Neuronal stem cell (in vitro differentiated cells): ENCODE data around the gene MSANTD2.

Experiments
- DNase-seq: peaks from one replicate; pipeline ENCODE4 v3.0.0-alpha.2; 2013; ENCODE audit warnings: low spot score
- H2AFZ ChIP-seq: one replicate; pipeline ENCODE4 v1.6.1; 2013; ENCODE audit warnings: mild to moderate bottlenecking, low read length, inconsistent platforms
- H2AK5ac ChIP-seq: 2 replicates; pipeline ENCODE4 v1.6.1; 2013; ENCODE audit warnings: low read depth, mild to moderate bottlenecking, inconsistent platforms, low read length, moderate library complexity, mixed read lengths
- H2BK120ac ChIP-seq: 2 replicates; pipeline ENCODE4 v1.6.1; 2013; ENCODE audit warnings: low read depth, mild to moderate bottlenecking, inconsistent platforms, low read length, moderate library complexity, mixed read lengths
- H2BK12ac ChIP-seq: one replicate; pipeline ENCODE4 v1.6.1; 2013; ENCODE audit warnings: low read length, inconsistent platforms
- H2BK15ac ChIP-seq: 2 replicates; pipeline ENCODE4 v1.6.1; 2013; ENCODE audit warnings: mild to moderate bottlenecking, low read length, inconsistent platforms, mixed read lengths
- H2BK5ac ChIP-seq: one replicate; pipeline ENCODE4 v1.6.1; 2013; ENCODE audit warnings: inconsistent platforms, mild to moderate bottlenecking, low read length, moderate library complexity
- H3K14ac ChIP-seq: one replicate; pipeline ENCODE4 v1.6.1; 2013; ENCODE audit warnings: low read length, inconsistent platforms
- H3K18ac ChIP-seq: 2 replicates; pipeline ENCODE4 v1.6.1; 2013; ENCODE audit warnings: low read length, inconsistent platforms
- H3K23ac ChIP-seq: 2 replicates; pipeline ENCODE4 v1.6.1; 2013; ENCODE audit warnings: low read depth, mild to moderate bottlenecking, mixed read lengths, low read length, inconsistent platforms; ENCODE audit not compliant: poor library complexity
- H3K27ac ChIP-seq: replicated peaks from 3 replicates; pipeline ENCODE4 v1.5.1; 2013; ENCODE audit warnings: low read length, inconsistent platforms
- H3K27me3 ChIP-seq, 3 experiments: 2 replicates each; pipeline ENCODE4 v1.6.1; 2013; ENCODE audit warnings: low read length in 3 of 3, mild to moderate bottlenecking in 2 of 3, inconsistent platforms in 1 of 3, low read depth in 1 of 3, mixed read lengths in 1 of 3, moderate library complexity in 1 of 3; ENCODE audit not compliant: control insufficient read depth in 3 of 3, insufficient read depth in 3 of 3
- H3K36me3 ChIP-seq, 2 donors: replicated peaks in 1 of 2; 2 replicates each; pipeline ENCODE4 v1.6.1; 2013; ENCODE audit warnings: low read length in 2 of 2; ENCODE audit not compliant: control insufficient read depth in 2 of 2, insufficient read depth in 2 of 2
- H3K4ac ChIP-seq: 2 replicates; pipeline ENCODE4 v1.6.1; 2013; ENCODE audit warnings: inconsistent platforms, mild to moderate bottlenecking, low read length, moderate library complexity
- H3K4me1 ChIP-seq, 2 donors: 1 replicate in 1 of 2; 2 replicates in 1 of 2; pipeline ENCODE4 v1.6.1; 2013; ENCODE audit warnings: low read length in 2 of 2, low read depth in 1 of 2; ENCODE audit not compliant: control insufficient read depth in 2 of 2, insufficient read depth in 1 of 2
- H3K4me2 ChIP-seq: one replicate; pipeline ENCODE4 v1.6.1; 2013; ENCODE audit warnings: mild to moderate bottlenecking, low read length, inconsistent platforms; ENCODE audit not compliant: insufficient read depth, poor library complexity, severe bottlenecking
- H3K4me3 ChIP-seq, 2 donors: 2 replicates each; pipeline ENCODE4 v1.5.1; 2013; ENCODE audit warnings: low read length in 2 of 2, mild to moderate bottlenecking in 2 of 2, inconsistent platforms in 1 of 2, moderate library complexity in 1 of 2
- H3K79me1 ChIP-seq: one replicate; pipeline ENCODE4 v1.6.1; 2013; ENCODE audit warnings: low read depth, mild to moderate bottlenecking, inconsistent platforms, low read length, moderate library complexity
- H3K9ac ChIP-seq: one replicate; pipeline ENCODE4 v1.6.1; 2013; ENCODE audit warnings: mild to moderate bottlenecking, low read depth, low read length, inconsistent platforms; ENCODE audit not compliant: poor library complexity
- H3K9me3 ChIP-seq, 2 donors: replicated peaks in 1 of 2; 2 replicates each; pipeline versions ENCODE3 to v1.6.1; 2013; ENCODE audit warnings: low read length in 2 of 2, mild to moderate bottlenecking in 2 of 2, inconsistent platforms in 1 of 2, low read depth in 1 of 2, mixed read lengths in 1 of 2, moderate library complexity in 1 of 2; ENCODE audit not compliant: control insufficient read depth in 2 of 2, insufficient read depth in 1 of 2
- H4K8ac ChIP-seq: one replicate; pipeline ENCODE4 v1.6.1; 2013; ENCODE audit warnings: low read depth, mild to moderate bottlenecking, inconsistent platforms, low read length, moderate library complexity
- H4K91ac ChIP-seq: one replicate; pipeline ENCODE4 v1.6.1; 2013; ENCODE audit warnings: low read length, low read depth, mild to moderate bottlenecking, inconsistent platforms; ENCODE audit not compliant: poor library complexity
- WGBS, 2 donors: extraction: QIAGEN DNeasy Blood & Tissue Kit; methylation state at CpG; one replicate each; pipeline ENCODE4 v1.1.7; 2013; ENCODE audit warnings: missing lambda C conversion rate in 2 of 2, mixed read lengths in 1 of 2; ENCODE audit not compliant: insufficient read length in 2 of 2, insufficient replicate concordance in 1 of 2; ENCODE audit errors: extremely low coverage in 2 of 2; 5-methylcytosine and 5-hydroxymethylcytosine counted together

The MSANTD2 gene

GRCh38 chr11:124784051-124784450, 16.2 kb downstream of the MSANTD2 start:
- H3K18ac ChIP-seq: no peak overlapping the region
- WGBS, 2 donors: no CpG with 5 or more reads among the region's 2 CpGs
- H3K27me3 ChIP-seq: no peaks in the 10 kb centered on the region
- H2BK12ac ChIP-seq: no peak overlapping the region
- no peak for DNase-seq
- no peak overlapping the region for H3K9ac ChIP-seq
- H2AFZ ChIP-seq: no peak overlapping the region
- no peak overlapping the region for H3K4me3 ChIP-seq
- H3K27ac ChIP-seq: no peak overlapping the region
- H4K8ac ChIP-seq: no peak overlapping the region
- H2BK5ac ChIP-seq: no peak overlapping the region
- no peak overlapping the region for H2AK5ac ChIP-seq
- H3K9me3 ChIP-seq: no peaks in the 10 kb centered on the region
- H3K4ac ChIP-seq: no peak overlapping the region
- H3K4me1 ChIP-seq: no peaks in the 10 kb centered on the region
- H4K91ac ChIP-seq: no peak overlapping the region
- H3K36me3 ChIP-seq: peaks cover 0 to 45% of the 10 kb centered on the region in 2 donors
- H2BK120ac ChIP-seq: no peak overlapping the region
- no peak overlapping the region for H3K14ac ChIP-seq
- peaks cover 2% of the 10 kb centered on the region for H3K79me1 ChIP-seq
- H3K4me2 ChIP-seq: no peak overlapping the region
- H3K23ac ChIP-seq: no peak overlapping the region
- no peak overlapping the region for H2BK15ac ChIP-seq

- Histone ChIP-seq H3K4me1 (no peaks in the 10 kb centered on the region), H3K9ac (no peak overlapping the region), H3K9me3 (no peaks in the 10 kb centered on the region), H2AFZ (no peak overlapping the region), H4K8ac (no peak overlapping the region), H3K4me3 (no peak overlapping the region), H4K91ac (no peak overlapping the region), H2BK12ac (no peak overlapping the region), H3K18ac (no peak overlapping the region), H3K23ac (no peak overlapping the region), H3K27ac (no peak overlapping the region), H2BK5ac (no peak overlapping the region), H3K14ac (no peak overlapping the region), H2BK15ac (no peak overlapping the region), H3K27me3 (no peaks in the 10 kb centered on the region), H2AK5ac (no peak overlapping the region), H3K4ac (no peak overlapping the region), H2BK120ac (no peak overlapping the region), H3K79me1 (peaks cover 2% of the 10 kb centered on the region), H3K36me3 (peaks cover 0 to 50% of the 10 kb centered on the region in 2 donors), H3K4me2 (no peak overlapping the region)
- DNase-seq: no peak
- WGBS, 2 donors: no CpG with 5 or more reads among the region's 4 CpGs
These were observed 17.2 kb downstream of the MSANTD2 start for GRCh38 chr11:124783002-124783401.

- Histone ChIP-seq H3K4me1 (no peaks in the 10 kb centered on the region), H4K91ac (no peak overlapping the region), H3K9ac (no peak overlapping the region), H3K4me3 (no peak overlapping the region), H3K27ac (no peak overlapping the region), H2BK15ac (no peak overlapping the region), H3K4ac (no peak overlapping the region), H3K18ac (no peak overlapping the region), H2BK5ac (no peak overlapping the region), H2AK5ac (no peak overlapping the region), H2AFZ (no peak overlapping the region), H3K9me3 (no peaks in the 10 kb centered on the region), H3K14ac (no peak overlapping the region), H3K36me3 (peaks cover 3 to 69% of the 10 kb centered on the region in 2 donors), H2BK120ac (no peak overlapping the region), H3K4me2 (no peak overlapping the region), H2BK12ac (no peak overlapping the region), H4K8ac (no peak overlapping the region), H3K79me1 (no peaks in the 10 kb centered on the region), H3K27me3 (no peaks in the 10 kb centered on the region), H3K23ac (no peak overlapping the region)
- DNase-seq: no peak
- WGBS, 2 donors: no CpG with 5 or more reads among the region's 1 CpG
These were observed 20.6 kb downstream of the MSANTD2 start for GRCh38 chr11:124779568-124779967.

GRCh38 chr11:124778281-124778680, 21.9 kb downstream of the MSANTD2 start:
- H3K14ac ChIP-seq: no peak overlapping the region
- no peak overlapping the region for H3K4me3 ChIP-seq
- H3K27ac ChIP-seq: no peak overlapping the region
- H2BK120ac ChIP-seq: no peak overlapping the region
- no peak overlapping the region for H4K91ac ChIP-seq
- H3K9me3 ChIP-seq: no peaks in the 10 kb centered on the region
- no peak overlapping the region for H2AFZ ChIP-seq
- no peak overlapping the region for H3K4me2 ChIP-seq
- no peak overlapping the region for H2BK15ac ChIP-seq
- H3K79me1 ChIP-seq: no peaks in the 10 kb centered on the region
- no CpG with 5 or more reads among the region's 2 CpGs for WGBS, 2 donors
- H3K4ac ChIP-seq: no peak overlapping the region
- peaks cover 4 to 79% of the 10 kb centered on the region in 2 donors for H3K36me3 ChIP-seq
- no peak overlapping the region for H4K8ac ChIP-seq
- H3K9ac ChIP-seq: no peak overlapping the region
- no peak overlapping the region for H2AK5ac ChIP-seq
- H2BK12ac ChIP-seq: no peak overlapping the region
- no peak overlapping the region for H3K18ac ChIP-seq
- H3K23ac ChIP-seq: no peak overlapping the region
- H3K4me1 ChIP-seq: no peaks in the 10 kb centered on the region
- no peak overlapping the region for H2BK5ac ChIP-seq
- no peak for DNase-seq
- H3K27me3 ChIP-seq: no peaks in the 10 kb centered on the region
